Trophoblast cell (in vitro differentiated cells and primary cell): ENCODE results near the gene DDX5.

Experiments
- DNase-seq, 2 donors: peaks; one replicate each; pipeline ENCODE4 v3.0.0-alpha.2; 2016
- H2AFZ ChIP-seq: 2 replicates; pipeline ENCODE4 v1.6.1; 2013; ENCODE audit warnings: low read length, moderate library complexity, mild to moderate bottlenecking; ENCODE audit not compliant: insufficient read depth, poor library complexity
- H2AK5ac ChIP-seq: 2 replicates; pipeline ENCODE4 v1.6.1; 2013; ENCODE audit warnings: mild to moderate bottlenecking, low read length
- H2BK120ac ChIP-seq: 2 replicates; pipeline ENCODE4 v1.6.1; 2013; ENCODE audit warnings: low read length, mild to moderate bottlenecking, moderate library complexity; ENCODE audit not compliant: insufficient read depth, poor library complexity
- H2BK12ac ChIP-seq: 2 replicates; pipeline ENCODE4 v1.6.1; 2013; ENCODE audit warnings: mild to moderate bottlenecking, low read length, moderate library complexity
- H2BK5ac ChIP-seq: 2 replicates; pipeline ENCODE4 v1.6.1; 2013; ENCODE audit warnings: low read length, low read depth, moderate library complexity, mild to moderate bottlenecking; ENCODE audit not compliant: poor library complexity
- H3K14ac ChIP-seq: 2 replicates; pipeline ENCODE4 v1.6.1; 2013; ENCODE audit warnings: mild to moderate bottlenecking, low read length
- H3K18ac ChIP-seq: 2 replicates; pipeline ENCODE4 v1.6.1; 2013; ENCODE audit warnings: mild to moderate bottlenecking, low read length
- H3K23ac ChIP-seq: 2 replicates; pipeline ENCODE4 v1.6.1; 2013; ENCODE audit warnings: low read length
- H3K27ac ChIP-seq: 2 replicates; pipeline ENCODE4 v1.5.1; 2013; ENCODE audit warnings: low read depth, mild to moderate bottlenecking, inconsistent platforms, low read length, moderate library complexity
- H3K27me3 ChIP-seq: 2 replicates; pipeline ENCODE4 v1.6.1; 2013; ENCODE audit warnings: inconsistent platforms, mild to moderate bottlenecking, low read length, moderate library complexity; ENCODE audit not compliant: insufficient read depth
- H3K36me3 ChIP-seq, 2 experiments: 1 replicate in 1 of 2; 2 replicates in 1 of 2; pipeline ENCODE4 v1.6.1; 2013; ENCODE audit warnings: low read length in 2 of 2, mild to moderate bottlenecking in 2 of 2, moderate library complexity in 1 of 2; ENCODE audit not compliant: insufficient read depth in 2 of 2, control insufficient read depth in 1 of 2
- H3K4ac ChIP-seq: 2 replicates; pipeline ENCODE4 v1.6.1; 2013; ENCODE audit warnings: low read depth, mild to moderate bottlenecking, low read length, moderate library complexity
- H3K4me1 ChIP-seq, 2 experiments: 1 replicate in 1 of 2; 2 replicates in 1 of 2; pipeline ENCODE4 v1.6.1; 2013; ENCODE audit warnings: low read length in 2 of 2, mild to moderate bottlenecking in 2 of 2, moderate library complexity in 1 of 2; ENCODE audit not compliant: insufficient read depth in 2 of 2, control insufficient read depth in 1 of 2
- H3K4me2 ChIP-seq: 2 replicates; pipeline ENCODE4 v1.6.1; 2013; ENCODE audit warnings: inconsistent platforms, mild to moderate bottlenecking, low read length, moderate library complexity
- H3K4me3 ChIP-seq: 2 replicates; pipeline ENCODE4 v1.5.1; 2013; ENCODE audit warnings: mild to moderate bottlenecking, low read depth, low read length, inconsistent platforms
- H3K79me1 ChIP-seq: one replicate; pipeline ENCODE4 v1.6.1; 2013; ENCODE audit warnings: low read length
- H3K79me2 ChIP-seq: 2 replicates; pipeline ENCODE4 v1.6.1; 2013; ENCODE audit warnings: low read length, mild to moderate bottlenecking; ENCODE audit not compliant: control insufficient read depth, insufficient read depth, poor library complexity
- H3K9ac ChIP-seq: 2 replicates; pipeline ENCODE4 v1.6.1; 2013; ENCODE audit warnings: mild to moderate bottlenecking, low read length
- H3K9me3 ChIP-seq: 2 replicates; pipeline ENCODE4 v1.6.1; 2013; ENCODE audit warnings: low read depth, mild to moderate bottlenecking, control low read depth, inconsistent platforms, low read length; ENCODE audit not compliant: insufficient read depth
- H4K12ac ChIP-seq: 2 replicates; pipeline ENCODE4 v1.6.1; 2013; ENCODE audit warnings: low read depth, mild to moderate bottlenecking, low read length, moderate library complexity
- H4K8ac ChIP-seq: 2 replicates; pipeline ENCODE4 v1.6.1; 2013; ENCODE audit warnings: low read depth, mild to moderate bottlenecking, low read length, moderate library complexity
- H4K91ac ChIP-seq: one replicate; pipeline ENCODE4 v1.6.1; 2013; ENCODE audit warnings: low read depth, mild to moderate bottlenecking, low read length, moderate library complexity
- WGBS: extraction: QIAGEN DNeasy Blood & Tissue Kit; methylation state at CpG from one replicate; pipeline ENCODE4 v1.1.7; 2013; ENCODE audit warnings: missing lambda C conversion rate; ENCODE audit not compliant: insufficient read length, insufficient coverage; ENCODE audit errors: extremely low coverage; 5-methylcytosine and 5-hydroxymethylcytosine counted together

The DDX5 gene

DNA sequence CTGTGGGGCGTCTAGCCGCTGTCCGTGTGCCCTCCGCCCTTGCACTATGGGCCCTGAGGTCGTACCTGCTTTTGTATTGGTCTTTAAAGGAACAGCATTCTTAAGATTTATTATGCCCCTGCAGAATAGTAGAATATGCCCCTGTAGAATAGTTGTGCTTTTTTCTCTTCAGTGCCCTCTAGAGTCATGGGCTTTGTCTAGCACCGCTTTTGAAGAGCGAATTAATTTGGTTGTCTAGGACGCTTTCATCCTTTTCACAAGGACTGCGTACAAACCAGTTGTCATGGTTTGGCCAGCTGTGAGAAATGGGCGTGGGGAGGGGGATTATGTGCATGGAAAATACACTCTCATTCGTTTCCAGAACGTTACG lies 1.3 kb upstream of the DDX5 start:
- Histone ChIP-seq H3K9me3 (no peaks in the 10 kb centered on the region), H3K23ac (no peak overlapping the region), H2BK120ac (peak overlapping the region; percentile 9), H2BK12ac (no peak overlapping the region), H3K4me2 (peak overlapping the region; percentile 65), H2AFZ (peak overlapping the region; percentile 67), H3K4me3 (peak overlapping the region; percentile 96), H3K4me1 (no peaks in the 10 kb centered on the region), H3K14ac (peak overlapping the region; percentile 20), H3K27ac (peak overlapping the region; percentile 80), H3K79me1 (peaks cover 13% of the 10 kb centered on the region), H4K8ac (peak overlapping the region; percentile 73), H3K27me3 (no peaks in the 10 kb centered on the region), H4K91ac (peak overlapping the region; percentile 8), H4K12ac (peak overlapping the region; percentile 61), H2BK5ac (peak overlapping the region; percentile 3), H3K4ac (peak overlapping the region; percentile 84), H3K36me3 (peaks cover 13 to 29% of the 10 kb centered on the region in 2 experiments), H3K18ac (peak overlapping the region; percentile 78), H3K9ac (peak overlapping the region; percentile 94), H2AK5ac (peak overlapping the region; percentile 70), H3K79me2 (peaks cover 20% of the 10 kb centered on the region)
- WGBS: no CpG with 5 or more reads among the region's 13 CpGs
- DNase-seq: peak in 1 of 2 donors; percentile 66

DNA sequence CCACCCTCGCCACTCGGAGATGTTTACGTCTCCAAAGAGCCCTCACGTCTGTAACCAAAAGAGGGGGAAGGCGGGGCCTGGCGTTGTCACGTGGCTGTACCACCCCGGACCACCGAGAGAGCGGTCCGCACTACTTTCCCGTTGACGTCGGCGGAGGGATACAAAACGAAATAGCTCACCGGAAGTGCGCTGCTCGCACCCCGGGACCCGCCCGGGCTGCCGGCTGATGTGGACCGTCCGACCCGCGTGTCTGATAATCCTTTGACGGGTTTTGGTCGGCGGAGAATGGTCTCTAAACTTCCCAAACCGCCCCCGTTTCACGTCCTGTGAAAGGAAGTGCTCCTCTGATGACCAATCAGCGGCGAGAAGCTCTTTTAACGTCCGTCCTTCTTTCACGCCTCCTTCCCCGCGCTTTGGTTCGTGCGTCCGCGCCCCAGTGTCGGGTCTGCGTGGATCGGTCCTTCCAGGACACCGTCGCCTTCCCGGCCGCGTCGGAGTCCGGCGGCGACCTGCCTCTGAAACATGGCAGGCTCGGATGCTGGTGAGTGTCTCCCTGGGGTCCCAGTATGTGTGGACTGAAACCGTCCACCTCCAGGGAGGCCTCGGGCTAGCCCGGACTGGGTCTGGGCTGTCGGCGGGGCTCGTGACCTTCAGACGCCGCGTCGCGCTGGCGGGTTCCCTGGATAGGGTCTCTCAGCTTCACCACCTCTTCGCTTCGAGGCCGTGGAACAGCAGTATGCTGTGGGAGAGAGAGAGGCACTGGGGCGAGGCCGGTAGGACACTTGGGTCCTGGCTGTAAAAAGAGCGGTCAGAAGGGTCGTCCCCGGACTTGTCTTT lies 705 bp upstream of the DDX5 start, which contains the start of gene CEP95:
Gene CEP95, plus strand, starts transcription at position 402 of the 837 bp plus-strand sequence. Its CDS starts 121 bp downstream, at position 523.
- peak within 1 kb of the TSS; percentile 73 for H4K8ac ChIP-seq
- peak within 1 kb of the TSS; percentile 67 for H2AFZ ChIP-seq
- no peaks in the 10 kb centered on the region for H3K9me3 ChIP-seq
- H2BK12ac ChIP-seq: peak within 1 kb of the TSS; percentile 10
- H3K18ac ChIP-seq: peak within 1 kb of the TSS; percentile 81
- peak within 1 kb of the TSS; percentile 93 for H4K91ac ChIP-seq
- peak within 1 kb of the TSS; percentile 49 for H2BK120ac ChIP-seq
- H3K14ac ChIP-seq: peak within 1 kb of the TSS; percentile 99
- peak within 1 kb of the TSS; percentile 96 for H2AK5ac ChIP-seq
- peak within 1 kb of the TSS; percentile 80 for H3K27ac ChIP-seq
- H3K4me2 ChIP-seq: peak within 1 kb of the TSS; percentile 65
- peaks cover 13 to 32% of the 10 kb centered on the region in 2 experiments for H3K36me3 ChIP-seq
- H3K79me1 ChIP-seq: peaks cover 13% of the 10 kb centered on the region
- H4K12ac ChIP-seq: peak within 1 kb of the TSS; percentile 61
- no peaks in the 10 kb centered on the region for H3K4me1 ChIP-seq
- H3K27me3 ChIP-seq: no peaks in the 10 kb centered on the region
- H3K9ac ChIP-seq: peak within 1 kb of the TSS; percentile 94
- no peak within 1 kb of the TSS for H3K23ac ChIP-seq
- H3K4ac ChIP-seq: peak within 1 kb of the TSS; percentile 97
- WGBS: no CpG with 5 or more reads among the region's 77 CpGs
- H3K4me3 ChIP-seq: peak within 1 kb of the TSS; percentile 96
- H3K79me2 ChIP-seq: peaks cover 20% of the 10 kb centered on the region
- DNase-seq: peak; percentile 91 to 97
- H2BK5ac ChIP-seq: peak within 1 kb of the TSS; percentile 73

GRCh38 chr17:64505340-64506200 lies 519 bp downstream of the DDX5 start:
- Histone ChIP-seq H3K79me2 (peaks cover 20% of the 10 kb centered on the region), H4K12ac (peak overlapping the region; percentile 79), H3K27ac (peak overlapping the region; percentile 66), H3K4ac (peak overlapping the region; percentile 97), H3K14ac (peak overlapping the region; percentile 99), H2BK5ac (peak overlapping the region; percentile 73), H4K91ac (peak overlapping the region; percentile 93), H3K27me3 (no peaks in the 10 kb centered on the region), H3K4me2 (peak overlapping the region; percentile 61), H4K8ac (peak overlapping the region; percentile 87), H3K79me1 (peaks cover 13% of the 10 kb centered on the region), H3K18ac (peak overlapping the region; percentile 81), H3K23ac (no peak overlapping the region), H2AK5ac (peak overlapping the region; percentile 96), H3K9ac (peak overlapping the region; percentile 84), H2BK120ac (peak overlapping the region; percentile 83), H3K36me3 (peaks cover 14 to 38% of the 10 kb centered on the region in 2 experiments), H2AFZ (peak overlapping the region; percentile 14), H3K4me1 (no peaks in the 10 kb centered on the region), H3K4me3 (peak overlapping the region; percentile 90), H2BK12ac (no peak overlapping the region), H3K9me3 (no peaks in the 10 kb centered on the region)
- peak; percentile 73 to 85 for DNase-seq
- no CpG with 5 or more reads among the region's 76 CpGs for WGBS

DNA sequence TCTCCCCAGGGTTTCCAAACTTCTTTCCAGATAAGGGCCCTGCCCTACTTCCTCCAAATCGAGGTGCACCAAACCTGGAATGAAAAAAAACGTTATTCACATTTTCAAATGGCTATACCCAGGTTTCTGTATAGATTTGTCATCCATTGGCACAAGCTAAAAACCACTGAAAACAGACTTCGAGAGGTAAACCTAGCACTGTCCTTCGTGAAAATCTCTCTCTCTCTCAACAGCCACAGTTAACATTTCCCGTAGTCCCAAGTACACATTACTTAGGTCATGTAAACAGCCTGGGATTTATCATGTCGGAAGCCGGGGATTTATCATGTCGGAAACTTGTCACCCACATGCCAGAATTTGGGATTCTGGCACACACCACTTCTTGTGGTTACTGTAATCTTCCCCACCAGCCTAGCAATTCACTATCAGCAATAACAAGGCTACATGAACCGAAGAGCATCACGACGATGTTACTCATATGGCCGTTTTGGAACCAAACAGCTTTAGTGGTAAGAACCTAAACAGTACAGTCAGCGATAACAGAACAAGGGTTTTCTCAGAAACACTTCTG lies 1.2 kb downstream of the DDX5 start:
- Histone ChIP-seq H3K4ac (peak overlapping the region; percentile 97), H2AK5ac (no peak overlapping the region), H4K12ac (no peak overlapping the region), H3K4me2 (peak overlapping the region; percentile 61), H2AFZ (no peak overlapping the region), H3K9me3 (no peaks in the 10 kb centered on the region), H3K23ac (no peak overlapping the region), H3K36me3 (peaks cover 12 to 44% of the 10 kb centered on the region in 2 experiments), H3K79me2 (peaks cover 20% of the 10 kb centered on the region), H3K14ac (peak overlapping the region; percentile 21), H4K91ac (no peak overlapping the region), H3K27me3 (no peaks in the 10 kb centered on the region), H3K4me1 (no peaks in the 10 kb centered on the region), H2BK120ac (no peak overlapping the region), H3K79me1 (peaks cover 13% of the 10 kb centered on the region), H3K27ac (no peak overlapping the region), H4K8ac (no peak overlapping the region), H3K4me3 (peak overlapping the region; percentile 79), H3K18ac (no peak overlapping the region), H2BK5ac (no peak overlapping the region), H2BK12ac (no peak overlapping the region), H3K9ac (peak overlapping the region; percentile 64)
- no CpG with 5 or more reads among the region's 13 CpGs for WGBS
- no peak for DNase-seq
